Omental fat pad (tissue), 4 donors: ENCODE data around the gene PTPRG. TPM values are rescaled to one million over a fixed set of nuclear protein-coding genes. Genes with fewer than 3 reads are reported as not detected.

Experiments
- ATAC-seq: fragments of 150-250 bp; one replicate; pipeline ENCODE4 v1.9.1; 2016; ENCODE audit warnings: mild to moderate bottlenecking, moderate library complexity; ENCODE audit not compliant: low FRiP score
- DNase-seq: peaks from one replicate; pipeline ENCODE4 v3.0.0-alpha.2; 2019; ENCODE audit warnings: low spot score
- total RNA-seq, 4 donors: library from RNA; depleted of rRNA; stranded (reverse); fragments of >200 nt; gene quantifications; one replicate each; pipeline ENCODE4 v1.1.0, GENCODE V29; 2016
- TF ChIP-seq, protein P1 (sequence below), 3 donors: fragments of 450-650 bp; IDR thresholded peaks; one replicate each; pipeline ENCODE4 v1.5.1; 2016 to 2017; ENCODE audit warnings: antibody characterized with exemption in 3 of 3, mild to moderate bottlenecking in 3 of 3, moderate library complexity in 2 of 3

Gene PTPRG
- total RNA-seq, 4 donors from 2014 or later, result 90.0 to 172 (median 104) TPM

DNA sequence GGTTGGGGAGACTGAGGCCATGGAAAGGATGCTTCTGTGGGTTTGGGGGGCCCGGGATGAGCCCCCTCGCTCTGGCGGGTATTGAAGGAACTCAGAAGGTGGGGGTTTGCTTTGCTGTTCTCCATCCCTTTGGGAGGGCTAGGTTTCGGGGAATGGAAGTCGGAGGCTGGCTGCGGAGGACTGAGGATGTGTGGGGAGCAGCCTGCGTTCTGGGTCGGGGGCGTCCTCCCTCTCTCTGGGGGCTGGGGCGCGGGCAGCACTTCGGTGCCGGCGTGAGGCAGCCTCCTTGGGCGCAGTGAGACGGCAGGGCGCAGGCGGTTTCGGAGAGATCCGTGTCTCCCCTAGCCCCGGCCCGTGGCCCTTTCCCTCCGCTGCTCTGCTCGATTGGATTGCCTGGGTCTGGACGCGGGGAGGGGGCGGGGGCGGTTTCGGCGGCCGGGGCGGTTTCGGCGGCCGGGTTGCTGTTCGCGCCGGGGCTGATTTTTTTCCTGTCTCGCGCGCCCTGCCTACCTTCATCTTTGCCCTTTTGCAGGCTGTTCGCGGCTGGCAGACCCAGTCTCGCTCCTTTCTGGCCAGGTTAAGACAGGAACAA, 1.4 kb downstream of the PTPRG start:
- DNase-seq, result no peak
- ATAC-seq, result no peak
- TF ChIP-seq, protein P1, sequence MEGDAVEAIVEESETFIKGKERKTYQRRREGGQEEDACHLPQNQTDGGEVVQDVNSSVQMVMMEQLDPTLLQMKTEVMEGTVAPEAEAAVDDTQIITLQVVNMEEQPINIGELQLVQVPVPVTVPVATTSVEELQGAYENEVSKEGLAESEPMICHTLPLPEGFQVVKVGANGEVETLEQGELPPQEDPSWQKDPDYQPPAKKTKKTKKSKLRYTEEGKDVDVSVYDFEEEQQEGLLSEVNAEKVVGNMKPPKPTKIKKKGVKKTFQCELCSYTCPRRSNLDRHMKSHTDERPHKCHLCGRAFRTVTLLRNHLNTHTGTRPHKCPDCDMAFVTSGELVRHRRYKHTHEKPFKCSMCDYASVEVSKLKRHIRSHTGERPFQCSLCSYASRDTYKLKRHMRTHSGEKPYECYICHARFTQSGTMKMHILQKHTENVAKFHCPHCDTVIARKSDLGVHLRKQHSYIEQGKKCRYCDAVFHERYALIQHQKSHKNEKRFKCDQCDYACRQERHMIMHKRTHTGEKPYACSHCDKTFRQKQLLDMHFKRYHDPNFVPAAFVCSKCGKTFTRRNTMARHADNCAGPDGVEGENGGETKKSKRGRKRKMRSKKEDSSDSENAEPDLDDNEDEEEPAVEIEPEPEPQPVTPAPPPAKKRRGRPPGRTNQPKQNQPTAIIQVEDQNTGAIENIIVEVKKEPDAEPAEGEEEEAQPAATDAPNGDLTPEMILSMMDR (IDR thresholded peaks at IDR 0.05), result no peak

DNA sequence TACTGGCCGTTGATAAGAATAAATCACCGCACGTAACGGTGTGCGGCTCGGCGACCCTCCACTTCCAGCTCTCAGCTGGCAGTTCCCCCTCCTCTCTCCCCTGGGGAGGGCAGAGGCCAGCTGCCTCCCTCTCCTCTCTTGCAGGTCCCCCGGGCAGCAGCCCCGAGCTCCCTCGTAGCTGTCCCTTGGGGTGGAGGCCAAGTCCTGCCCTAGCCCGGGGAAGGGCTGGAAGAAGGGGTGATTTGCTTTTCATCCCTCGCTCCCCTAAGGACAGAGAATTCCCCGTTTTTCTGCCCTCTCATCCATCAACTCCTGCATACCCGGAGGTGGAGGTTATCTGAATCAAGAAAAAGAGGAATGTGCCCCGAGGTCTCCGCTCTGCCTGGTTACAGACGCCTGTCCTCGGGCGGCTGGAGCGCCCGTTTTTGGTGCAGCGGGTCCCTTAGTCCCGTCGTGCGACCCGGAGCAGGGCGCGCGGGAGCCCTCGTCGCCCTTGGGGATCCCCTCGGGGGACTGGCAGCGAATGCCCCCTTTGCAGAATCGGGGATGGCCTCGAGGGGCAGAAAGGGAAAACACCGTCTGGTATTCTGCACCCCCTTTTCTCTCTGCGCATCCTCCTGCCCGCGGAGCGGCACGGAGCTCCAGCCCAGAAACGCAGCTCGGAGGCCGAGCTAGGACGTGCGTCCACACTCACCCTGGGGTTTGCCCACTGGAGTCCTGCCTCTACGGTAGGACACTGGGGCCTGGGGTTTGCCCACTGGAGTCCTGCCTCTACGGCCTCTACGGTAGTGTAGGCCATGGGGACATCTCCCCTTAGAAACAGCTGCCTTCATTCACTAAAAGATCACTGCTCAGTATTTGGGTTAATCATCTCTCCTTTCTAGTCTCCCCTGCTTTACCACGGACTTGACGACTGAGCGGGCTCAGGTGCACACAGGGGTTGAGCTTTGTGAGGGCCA, 2.2 kb downstream of the PTPRG start:
- TF ChIP-seq, protein P1 (IDR thresholded peaks at IDR 0.05), result no peak
- DNase-seq (no peak), ATAC-seq (no peak)

DNA sequence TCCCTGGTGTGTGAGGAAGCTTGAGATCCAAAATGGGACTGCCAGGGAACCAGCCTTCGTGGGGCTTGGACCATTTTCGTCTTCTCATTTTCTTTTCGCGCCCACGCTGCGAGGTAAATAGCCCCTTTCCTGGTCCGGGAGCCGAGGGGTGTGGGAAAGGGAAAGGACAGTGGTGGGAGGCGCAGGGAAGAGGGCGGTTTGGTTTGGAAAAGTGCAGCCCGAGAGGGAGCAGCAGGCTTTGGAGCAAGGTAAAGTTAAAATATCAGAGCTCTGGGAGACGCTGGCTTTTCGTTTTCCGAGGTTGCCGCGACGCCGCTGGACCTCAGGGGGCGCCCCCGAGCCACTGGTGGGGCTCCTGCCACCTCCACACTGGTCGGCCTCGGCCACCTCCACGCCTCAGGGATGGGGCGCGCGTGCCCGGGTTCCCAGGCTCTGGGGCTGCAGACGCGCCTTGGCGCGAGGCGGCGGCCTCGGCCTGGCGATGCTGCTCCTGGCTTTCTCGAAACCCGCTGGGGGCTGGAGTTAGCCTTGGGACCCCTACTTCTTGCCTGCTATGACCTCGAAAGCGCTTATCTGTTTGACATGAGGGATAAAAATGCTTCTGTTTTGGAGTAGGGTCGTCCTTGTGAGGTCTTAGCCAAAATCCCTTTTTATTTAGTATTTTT, 3.2 kb downstream of the PTPRG start:
- DNase-seq, result peak; percentile 33
- TF ChIP-seq, protein P1 (IDR thresholded peaks at IDR 0.05), result no peak
- ATAC-seq, result peak; percentile 46

DNA sequence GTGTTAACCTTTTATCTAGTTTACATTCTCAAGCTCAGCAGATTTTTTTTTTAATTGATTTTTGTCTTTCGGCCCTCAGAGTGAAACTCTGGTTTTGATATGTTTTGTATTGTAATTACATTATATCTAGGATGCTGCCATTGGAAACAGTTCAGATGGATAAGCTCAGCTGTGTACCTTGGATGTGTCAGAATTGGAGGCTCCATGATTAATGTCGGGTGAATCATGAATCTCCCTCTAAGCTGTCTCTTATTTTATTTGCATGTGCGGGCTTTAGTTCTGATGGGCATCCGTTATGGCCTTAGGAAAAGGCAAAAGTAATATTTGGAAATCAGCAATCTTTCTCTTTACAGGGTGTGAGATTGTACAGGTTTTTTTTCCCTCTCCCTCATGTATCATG, 4.2 kb downstream of the PTPRG start:
- TF ChIP-seq, protein P1 (IDR thresholded peaks at IDR 0.05), result no peak
- ATAC-seq (no peak), DNase-seq (no peak)

DNA sequence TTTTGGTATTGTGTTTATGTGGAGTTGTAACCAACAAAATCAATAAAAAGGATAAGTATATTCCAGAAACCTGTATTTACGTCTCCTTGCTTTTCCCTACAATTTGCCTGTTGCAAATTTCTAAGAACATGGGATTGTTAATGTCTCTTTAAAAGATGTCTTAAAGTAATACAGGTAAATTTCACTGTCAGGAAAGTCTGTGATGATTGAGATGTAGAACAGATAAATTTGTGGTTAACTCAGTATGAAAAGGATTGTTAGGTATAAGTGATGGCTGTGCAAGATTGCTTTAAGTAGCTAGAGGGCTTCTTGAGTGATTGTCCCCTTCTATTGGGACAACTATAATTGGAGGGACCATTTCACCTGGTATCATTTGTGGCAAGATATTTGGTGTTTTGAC, 6.8 kb downstream of the PTPRG start:
- DNase-seq, result no peak
- TF ChIP-seq, protein P1 (IDR thresholded peaks at IDR 0.05), result no peak

DNA sequence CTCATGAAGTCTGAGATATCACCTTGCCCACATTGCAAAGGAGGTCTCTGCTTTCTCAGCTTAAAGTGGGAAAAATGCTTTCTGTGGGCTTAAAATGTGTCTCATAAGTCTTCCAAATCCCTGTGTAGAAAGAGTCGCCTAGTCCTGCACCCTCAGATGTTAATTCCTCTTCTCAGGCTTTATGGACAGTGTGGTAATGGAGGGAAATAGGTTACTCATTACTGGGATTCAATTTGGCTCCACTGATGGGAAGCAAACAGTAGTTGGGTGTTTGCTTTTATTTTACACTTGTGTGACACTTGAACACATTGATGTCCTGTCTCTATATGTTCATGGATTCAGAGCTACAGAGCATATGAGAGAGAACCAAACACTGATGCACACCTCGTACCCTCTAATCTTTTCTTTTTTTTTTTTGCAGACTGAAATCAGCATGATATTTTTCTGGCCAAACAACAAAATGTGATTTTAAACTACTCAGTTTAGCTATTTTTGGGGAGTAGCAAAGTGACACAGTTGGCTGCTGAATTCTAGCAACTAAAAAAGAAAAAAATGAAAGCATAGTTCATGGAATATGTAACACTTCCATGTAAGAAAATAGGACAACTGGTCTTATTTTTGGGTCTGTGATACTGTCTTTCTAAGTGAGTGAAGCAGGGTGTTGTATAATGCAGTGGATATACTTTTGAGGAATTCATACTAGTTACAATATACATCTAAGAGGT, 8.6 kb downstream of the PTPRG start:
- DNase-seq (no peak), ATAC-seq (no peak)
- TF ChIP-seq, protein P1 (IDR thresholded peaks at IDR 0.05), result no peak

More for the DNA sequence above, 6.8 kb downstream of the PTPRG start:
- no peak for ATAC-seq
